Measurements from ENCODE around the gene DNAH8. TPM values are rescaled to one million over a fixed set of nuclear protein-coding genes. Genes with fewer than 3 reads are reported as not detected.

The DNAH8 gene
- total RNA-seq, 4 donors from 2014 or later = 0.22 TPM; not detected in 3

DNA sequence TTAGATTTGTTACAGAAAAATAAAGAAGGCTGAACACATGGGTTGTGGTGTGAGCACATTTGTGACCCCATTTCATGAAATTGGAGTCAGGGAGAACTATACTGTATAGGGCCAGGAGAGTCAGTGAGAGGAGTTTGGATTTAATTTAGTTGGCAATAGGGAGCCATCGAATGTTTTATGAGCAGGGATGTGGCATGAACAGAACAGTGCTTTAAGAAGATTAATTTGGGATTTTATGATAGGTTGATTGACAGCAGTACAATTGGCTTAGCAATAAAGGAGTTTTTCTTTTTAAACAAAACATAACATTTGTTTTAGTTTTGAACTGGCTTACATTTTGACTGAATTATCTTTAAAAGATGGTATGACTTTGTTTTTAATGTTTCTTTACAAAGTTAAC is 227.9 kb downstream of the DNAH8 start:
- no peaks in the 10 kb centered on the region for H3K9me3 ChIP-seq
- WGBS, 2 donors = 88 to 94% methylated on average over 1 of the region's 1 CpG

DNA sequence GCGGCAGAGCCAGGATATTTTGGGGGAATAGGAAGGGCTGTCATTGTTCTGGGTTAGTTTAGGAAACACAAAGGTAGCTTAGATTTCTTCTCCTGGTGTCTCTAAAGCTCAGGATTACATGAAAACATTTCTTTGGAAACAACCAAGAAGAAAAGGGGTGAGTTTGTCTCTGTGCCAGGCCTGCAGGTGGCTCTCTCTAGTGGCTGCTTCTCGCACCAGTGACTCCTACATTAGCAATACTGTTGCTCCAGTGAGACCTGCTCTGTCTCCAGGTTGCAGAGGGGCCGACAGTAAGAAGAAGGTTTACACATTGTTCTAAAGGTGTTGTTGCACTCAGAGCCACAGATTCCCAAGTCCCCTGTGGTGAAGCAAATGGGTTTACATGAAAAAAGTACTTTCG is 228.9 kb downstream of the DNAH8 start:
- Histone ChIP-seq H3K4me3 (no peak overlapping the region), H3K9me3 (no peaks in the 10 kb centered on the region), H3K4me1 (no peaks in the 10 kb centered on the region), H3K27ac (no peak overlapping the region), H3K27me3 (peaks cover 0 to 4% of the 10 kb centered on the region in 2 donors), H3K36me3 (no peaks in the 10 kb centered on the region)
- no peak for DNase-seq (ENCODE audit: low spot score in 2 of 2)
- 67 to 72% methylated on average over 4 of the region's 4 CpGs for WGBS, 2 donors
- TF ChIP-seq POLR2A (IDR thresholded peaks at IDR 0.05) (no peak), EP300 (IDR thresholded peaks at IDR 0.05) (no peak)
- TF ChIP-seq, protein P1, sequence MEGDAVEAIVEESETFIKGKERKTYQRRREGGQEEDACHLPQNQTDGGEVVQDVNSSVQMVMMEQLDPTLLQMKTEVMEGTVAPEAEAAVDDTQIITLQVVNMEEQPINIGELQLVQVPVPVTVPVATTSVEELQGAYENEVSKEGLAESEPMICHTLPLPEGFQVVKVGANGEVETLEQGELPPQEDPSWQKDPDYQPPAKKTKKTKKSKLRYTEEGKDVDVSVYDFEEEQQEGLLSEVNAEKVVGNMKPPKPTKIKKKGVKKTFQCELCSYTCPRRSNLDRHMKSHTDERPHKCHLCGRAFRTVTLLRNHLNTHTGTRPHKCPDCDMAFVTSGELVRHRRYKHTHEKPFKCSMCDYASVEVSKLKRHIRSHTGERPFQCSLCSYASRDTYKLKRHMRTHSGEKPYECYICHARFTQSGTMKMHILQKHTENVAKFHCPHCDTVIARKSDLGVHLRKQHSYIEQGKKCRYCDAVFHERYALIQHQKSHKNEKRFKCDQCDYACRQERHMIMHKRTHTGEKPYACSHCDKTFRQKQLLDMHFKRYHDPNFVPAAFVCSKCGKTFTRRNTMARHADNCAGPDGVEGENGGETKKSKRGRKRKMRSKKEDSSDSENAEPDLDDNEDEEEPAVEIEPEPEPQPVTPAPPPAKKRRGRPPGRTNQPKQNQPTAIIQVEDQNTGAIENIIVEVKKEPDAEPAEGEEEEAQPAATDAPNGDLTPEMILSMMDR (IDR thresholded peaks at IDR 0.05) = no peak

More for the DNA sequence above, 227.9 kb downstream of the DNAH8 start:
- DNase-seq (ENCODE audit: low spot score in 2 of 2) = no peak
- Histone ChIP-seq H3K4me1 (no peaks in the 10 kb centered on the region), H3K36me3 (no peaks in the 10 kb centered on the region), H3K4me3 (no peak overlapping the region), H3K27ac (no peak overlapping the region), H3K27me3 (peaks cover 0 to 4% of the 10 kb centered on the region in 2 donors)
- TF ChIP-seq POLR2A (IDR thresholded peaks at IDR 0.05) = no peak
- TF ChIP-seq, protein P1 (IDR thresholded peaks at IDR 0.05) = no peak
- TF ChIP-seq EP300 (IDR thresholded peaks at IDR 0.05) = no peak

DNA sequence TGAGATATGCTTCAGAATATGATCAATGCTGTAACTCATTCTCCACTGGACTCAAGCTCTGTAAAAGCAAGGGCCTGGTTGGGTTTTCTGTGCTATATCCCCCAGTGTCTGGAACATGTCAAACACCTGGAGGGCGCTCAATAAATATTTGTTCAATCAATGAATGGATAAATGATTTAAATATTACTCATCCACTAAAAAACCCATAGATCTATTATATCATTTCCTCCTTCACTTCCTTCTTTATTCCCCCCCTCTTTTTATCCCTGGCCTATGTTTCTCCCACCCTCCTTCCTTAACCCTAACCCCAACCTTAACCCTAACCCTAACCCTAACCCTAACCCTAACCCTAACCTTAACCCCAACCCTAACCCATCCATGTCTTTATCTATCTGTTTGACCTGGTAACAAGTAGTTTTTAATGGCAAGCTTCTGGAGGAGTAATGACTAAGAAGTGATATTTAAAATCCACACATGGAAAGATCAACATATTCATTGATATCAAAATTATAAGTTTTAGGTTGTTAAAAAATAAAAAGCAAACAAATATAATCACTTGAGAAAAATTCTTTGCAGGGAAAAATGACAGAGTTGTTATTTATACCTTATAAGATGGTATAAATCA is 229.7 kb downstream of the DNAH8 start:
- DNase-seq (ENCODE audit: low spot score in 2 of 2) = no peak
- H3K27ac ChIP-seq = no peak overlapping the region
- no peaks in the 10 kb centered on the region for H3K4me1 ChIP-seq
- H3K36me3 ChIP-seq = no peaks in the 10 kb centered on the region
- H3K4me3 ChIP-seq = no peak overlapping the region
- TF ChIP-seq, protein P1 (IDR thresholded peaks at IDR 0.05) = no peak
- no peak for TF ChIP-seq EP300 (IDR thresholded peaks at IDR 0.05)
- no peak for TF ChIP-seq POLR2A (IDR thresholded peaks at IDR 0.05)
- H3K27me3 ChIP-seq = peaks cover 0 to 3% of the 10 kb centered on the region in 2 donors
- 90 to 94% methylated on average over 1 of the region's 1 CpG for WGBS, 2 donors
- H3K9me3 ChIP-seq = no peaks in the 10 kb centered on the region

DNA sequence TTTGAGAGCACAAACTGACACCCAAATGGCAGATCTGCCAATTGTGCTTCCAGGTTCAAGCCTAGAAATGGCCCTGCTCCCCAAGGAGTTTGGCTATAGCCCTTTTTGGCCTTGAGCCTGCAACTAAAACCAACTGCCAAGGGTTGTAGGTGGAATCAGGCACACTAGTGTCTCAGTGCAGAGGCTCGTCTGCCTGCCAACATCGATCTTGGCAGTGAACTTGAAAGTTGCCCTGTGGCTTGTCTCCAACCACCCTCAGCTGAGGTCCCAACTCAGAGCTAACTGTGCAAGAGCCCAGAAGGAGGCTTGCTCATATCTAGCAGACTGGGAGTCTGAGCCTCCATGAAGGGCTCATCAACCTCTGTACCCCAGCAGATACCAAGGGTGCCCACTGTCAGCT is 240.8 kb downstream of the DNAH8 start:
- H3K9me3 ChIP-seq = no peaks in the 10 kb centered on the region
- H3K36me3 ChIP-seq = no peaks in the 10 kb centered on the region
- H3K4me3 ChIP-seq = no peak overlapping the region
- H3K4me1 ChIP-seq = no peaks in the 10 kb centered on the region
- TF ChIP-seq POLR2A (IDR thresholded peaks at IDR 0.05) (no peak), EP300 (IDR thresholded peaks at IDR 0.05) (no peak)
- TF ChIP-seq, protein P1 (IDR thresholded peaks at IDR 0.05) = no peak
- WGBS, 2 donors = 68 to 92% methylated on average over 2 of the region's 2 CpGs
- DNase-seq (ENCODE audit: low spot score in 2 of 2) = no peak
- H3K27me3 ChIP-seq = no peaks in the 10 kb centered on the region
- H3K27ac ChIP-seq = no peak overlapping the region

DNA sequence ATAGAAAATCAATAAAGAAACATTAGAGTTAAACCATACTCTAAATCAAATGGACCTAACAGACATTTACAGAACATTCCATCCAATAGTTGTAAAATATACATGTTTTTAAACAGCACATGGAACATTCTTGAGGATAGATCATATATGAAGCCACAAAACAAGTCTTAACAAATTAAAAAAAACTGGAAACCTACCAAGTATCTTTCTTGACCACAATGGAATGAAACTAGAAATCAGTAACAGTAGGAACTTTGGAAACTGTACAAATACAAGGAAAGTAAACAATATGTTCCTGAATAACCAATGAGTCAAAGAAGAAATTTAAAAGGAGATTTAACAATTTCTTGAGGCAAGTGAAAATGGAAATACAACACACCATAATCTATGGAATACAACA is 242.3 kb downstream of the DNAH8 start:
- no peak for DNase-seq (ENCODE audit: low spot score in 2 of 2)
- no peak overlapping the region for H3K4me3 ChIP-seq
- no peak for TF ChIP-seq POLR2A (IDR thresholded peaks at IDR 0.05)
- TF ChIP-seq EP300 (IDR thresholded peaks at IDR 0.05) = no peak
- TF ChIP-seq, protein P1 (IDR thresholded peaks at IDR 0.05) = no peak
- H3K9me3 ChIP-seq = no peaks in the 10 kb centered on the region
- H3K27ac ChIP-seq = no peak overlapping the region
- no peaks in the 10 kb centered on the region for H3K36me3 ChIP-seq
- no peaks in the 10 kb centered on the region for H3K27me3 ChIP-seq
- H3K4me1 ChIP-seq = no peaks in the 10 kb centered on the region

All from tibial nerve (tissue), 4 donors.